ENCODE data around the gene MYD88.
"Not testable (repeated sequence)": the region's sequence is repeated elsewhere in the genome, so short reads cannot be mapped to it uniquely, and the experiment has no call there.

Gene MYD88

DNA sequence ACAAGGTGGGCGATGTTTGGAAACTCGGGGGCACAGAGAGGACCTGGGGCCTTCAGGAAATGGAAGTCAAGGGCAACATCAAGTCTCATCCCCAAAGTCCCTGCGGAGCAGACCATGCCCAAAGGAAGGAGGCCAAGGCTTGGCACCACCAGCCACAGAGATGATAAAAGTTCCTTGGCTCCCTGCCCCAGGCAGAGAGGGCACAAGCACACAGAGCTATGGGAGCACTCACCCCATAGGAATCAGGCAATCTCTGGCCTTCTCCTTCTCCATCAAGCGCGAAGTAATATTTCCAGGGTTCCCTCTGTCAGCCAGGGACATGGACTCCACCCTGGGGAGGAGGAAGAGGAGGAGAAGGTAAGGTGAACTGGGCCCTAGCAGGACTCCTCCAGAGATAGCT lies 9.4 kb upstream of the MYD88 start:
- Mint-ChIP-seq H3K27ac (no peak overlapping the region), H3K27me3 (no peaks in the 10 kb centered on the region), H3K9me3 (no peaks in the 10 kb centered on the region), H3K4me1 (ENCODE audit: low read depth) (peaks cover 14% of the 10 kb centered on the region), H3K4me3 (no peak overlapping the region), H3K36me3 (ENCODE audit: low read depth) (peaks cover 58% of the 10 kb centered on the region)

- Mint-ChIP-seq H3K36me3 (ENCODE audit: low read depth) (peaks cover 54% of the 10 kb centered on the region), H3K27ac (peak overlapping the region; percentile 52)
These were observed 7.8 kb upstream of the MYD88 start for GRCh38 chr3:38130631-38131065.

GRCh38 chr3:38131621-38132369 lies 6.7 kb upstream of the MYD88 start:
- Mint-ChIP-seq H3K27me3 (no peaks in the 10 kb centered on the region), H3K9me3 (no peaks in the 10 kb centered on the region), H3K36me3 (ENCODE audit: low read depth) (peaks cover 54% of the 10 kb centered on the region), H3K4me3 (no peak overlapping the region), H3K4me1 (ENCODE audit: low read depth) (peaks cover 35% of the 10 kb centered on the region), H3K27ac (no peak overlapping the region)

More at GRCh38 chr3:38130631-38131065, 7.8 kb upstream of the MYD88 start:
- Mint-ChIP-seq H3K9me3 (no peaks in the 10 kb centered on the region), H3K4me1 (ENCODE audit: low read depth) (peaks cover 28% of the 10 kb centered on the region), H3K27me3 (no peaks in the 10 kb centered on the region), H3K4me3 (no peak overlapping the region)

- peaks cover 44% of the 10 kb centered on the region for H3K36me3 Mint-ChIP-seq (ENCODE audit: low read depth)
- no peak overlapping the region for H3K4me3 Mint-ChIP-seq
- no peak overlapping the region for H3K27ac Mint-ChIP-seq
- peaks cover 48% of the 10 kb centered on the region for H3K4me1 Mint-ChIP-seq (ENCODE audit: low read depth)
- H3K27me3 Mint-ChIP-seq: no peaks in the 10 kb centered on the region
- H3K9me3 Mint-ChIP-seq: no peaks in the 10 kb centered on the region
These were observed 5.3 kb upstream of the MYD88 start for GRCh38 chr3:38133209-38133556.

GRCh38 chr3:38133557-38134405 lies 4.7 kb upstream of the MYD88 start:
- no peaks in the 10 kb centered on the region for H3K27me3 Mint-ChIP-seq
- H3K27ac Mint-ChIP-seq: no peak overlapping the region
- H3K4me3 Mint-ChIP-seq: no peak overlapping the region
- H3K36me3 Mint-ChIP-seq (ENCODE audit: low read depth): peaks cover 43% of the 10 kb centered on the region
- no peaks in the 10 kb centered on the region for H3K9me3 Mint-ChIP-seq
- peaks cover 52% of the 10 kb centered on the region for H3K4me1 Mint-ChIP-seq (ENCODE audit: low read depth)

DNA sequence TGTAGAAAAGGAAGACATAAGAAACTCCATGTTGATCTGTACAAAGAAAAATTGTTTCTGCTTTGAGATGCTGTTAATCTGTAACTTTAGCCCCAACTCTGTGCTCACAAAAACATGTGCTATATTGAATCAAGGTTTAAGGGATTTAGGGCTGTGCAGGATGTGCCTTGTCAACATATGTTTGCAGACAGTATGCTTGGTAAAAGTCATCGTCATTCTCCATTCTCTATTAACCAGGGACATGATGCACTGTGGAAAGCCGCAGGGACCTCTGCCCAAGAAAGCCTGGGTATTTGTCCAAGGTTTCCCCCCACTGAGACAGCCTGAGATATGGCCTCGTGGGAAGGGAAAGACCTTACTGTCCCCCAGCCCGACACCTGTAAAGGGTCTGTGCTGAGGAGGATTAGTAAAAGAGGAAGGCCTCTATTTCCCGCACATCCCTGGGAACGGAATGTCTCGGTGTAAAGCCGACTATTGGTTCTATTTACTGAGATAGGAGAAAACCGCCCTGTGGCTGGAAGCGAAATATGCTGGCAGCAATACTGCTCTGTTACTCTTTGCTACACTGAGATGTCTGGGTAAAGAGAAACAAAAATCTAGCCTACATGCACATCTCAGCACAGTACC lies 3.8 kb upstream of the MYD88 start:
- H3K4me3 Mint-ChIP-seq: peak overlapping the region; percentile 92
- not testable (repeated sequence) for H3K9me3 Mint-ChIP-seq, H3K27me3 Mint-ChIP-seq
- H3K36me3 Mint-ChIP-seq (ENCODE audit: low read depth): peaks cover 40% of the 10 kb centered on the region
- H3K27ac Mint-ChIP-seq: peak overlapping the region; percentile 88
- H3K4me1 Mint-ChIP-seq (ENCODE audit: low read depth): peaks cover 59% of the 10 kb centered on the region

GRCh38 chr3:38135621-38136277 lies 2.7 kb upstream of the MYD88 start:
- not testable (repeated sequence) for H3K9me3 Mint-ChIP-seq, H3K27me3 Mint-ChIP-seq
- Mint-ChIP-seq H3K27ac (peak overlapping the region; percentile 88), H3K4me3 (peak overlapping the region; percentile 92), H3K4me1 (ENCODE audit: low read depth) (peaks cover 63% of the 10 kb centered on the region), H3K36me3 (ENCODE audit: low read depth) (peaks cover 36% of the 10 kb centered on the region)

DNA sequence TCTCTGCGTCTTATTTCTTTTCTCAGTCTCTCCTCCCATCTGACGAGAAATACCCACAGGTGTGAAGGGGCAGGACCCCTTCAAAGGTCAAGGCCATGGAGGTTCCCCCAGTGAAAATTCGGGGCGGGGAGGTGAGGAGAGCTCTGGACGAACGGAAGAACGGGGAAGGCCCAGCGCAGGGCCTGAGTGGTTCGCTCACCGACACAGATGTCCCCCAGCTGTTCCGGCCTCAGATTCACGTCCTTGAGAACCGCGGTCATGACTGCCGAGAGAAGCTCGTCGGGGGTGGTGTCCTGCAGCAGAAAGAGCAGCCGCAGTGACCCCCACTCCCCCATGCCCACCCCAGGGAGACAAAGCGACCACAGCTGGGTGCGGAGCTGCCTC lies 2.1 kb upstream of the MYD88 start:
- Mint-ChIP-seq H3K4me1 (ENCODE audit: low read depth) (peaks cover 67% of the 10 kb centered on the region), H3K36me3 (ENCODE audit: low read depth) (peaks cover 37% of the 10 kb centered on the region), H3K9me3 (no peaks in the 10 kb centered on the region), H3K27ac (peak overlapping the region; percentile 88), H3K4me3 (peak overlapping the region; percentile 92), H3K27me3 (no peaks in the 10 kb centered on the region)

DNA sequence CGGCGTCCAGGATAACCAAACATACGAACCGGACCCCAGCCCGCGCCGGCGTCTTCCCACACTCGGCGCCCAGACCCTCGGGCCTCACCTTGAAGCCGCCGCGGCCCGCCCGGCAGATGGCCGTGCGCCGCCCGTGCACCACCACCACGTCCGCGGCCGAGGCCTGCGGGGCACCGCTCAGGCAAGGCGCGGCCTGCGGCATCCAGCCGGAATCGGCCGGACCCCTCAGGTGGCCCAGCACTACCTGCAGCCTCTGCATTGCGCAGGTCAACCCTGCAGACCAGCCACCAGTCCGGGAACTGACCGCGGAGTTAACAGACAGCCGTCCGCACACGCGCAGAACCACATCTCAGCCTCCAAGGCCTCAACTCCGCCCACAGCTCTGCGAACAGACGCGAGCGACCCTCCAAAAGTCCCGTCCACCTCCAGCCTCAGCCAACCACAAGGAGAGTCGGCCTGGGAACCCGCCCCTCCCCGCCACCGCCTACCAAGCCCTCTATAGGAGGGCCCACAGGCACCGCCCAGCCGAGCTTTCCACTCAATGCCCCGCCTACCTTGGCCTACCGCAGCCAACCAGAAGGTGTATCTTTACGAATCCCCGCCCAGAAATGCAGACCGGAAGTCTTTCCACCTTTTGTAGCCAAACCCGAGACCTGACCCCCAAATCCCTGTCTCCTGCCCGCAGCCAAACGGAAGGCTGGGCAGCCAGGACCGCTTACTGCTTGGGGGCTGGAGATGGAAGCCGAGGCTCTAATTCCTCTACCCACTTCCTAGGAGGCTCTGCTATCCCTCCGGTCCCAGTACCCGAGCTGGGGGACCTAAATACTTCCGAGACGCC lies 1.5 kb upstream of the MYD88 start, which contains the start of gene ACAA1:
ACAA1 (minus strand) TSS at position 351 of the 838 bp plus-strand sequence; CDS start at position 259, 92 bp downstream.
- Mint-ChIP-seq H3K4me1 (ENCODE audit: low read depth) (peaks cover 72% of the 10 kb centered on the region), H3K36me3 (ENCODE audit: low read depth) (peaks cover 37% of the 10 kb centered on the region), H3K4me3 (peak within 1 kb of the TSS; percentile 92), H3K27me3 (no peaks in the 10 kb centered on the region), H3K9me3 (no peaks in the 10 kb centered on the region), H3K27ac (peak within 1 kb of the TSS; percentile 95)

DNA sequence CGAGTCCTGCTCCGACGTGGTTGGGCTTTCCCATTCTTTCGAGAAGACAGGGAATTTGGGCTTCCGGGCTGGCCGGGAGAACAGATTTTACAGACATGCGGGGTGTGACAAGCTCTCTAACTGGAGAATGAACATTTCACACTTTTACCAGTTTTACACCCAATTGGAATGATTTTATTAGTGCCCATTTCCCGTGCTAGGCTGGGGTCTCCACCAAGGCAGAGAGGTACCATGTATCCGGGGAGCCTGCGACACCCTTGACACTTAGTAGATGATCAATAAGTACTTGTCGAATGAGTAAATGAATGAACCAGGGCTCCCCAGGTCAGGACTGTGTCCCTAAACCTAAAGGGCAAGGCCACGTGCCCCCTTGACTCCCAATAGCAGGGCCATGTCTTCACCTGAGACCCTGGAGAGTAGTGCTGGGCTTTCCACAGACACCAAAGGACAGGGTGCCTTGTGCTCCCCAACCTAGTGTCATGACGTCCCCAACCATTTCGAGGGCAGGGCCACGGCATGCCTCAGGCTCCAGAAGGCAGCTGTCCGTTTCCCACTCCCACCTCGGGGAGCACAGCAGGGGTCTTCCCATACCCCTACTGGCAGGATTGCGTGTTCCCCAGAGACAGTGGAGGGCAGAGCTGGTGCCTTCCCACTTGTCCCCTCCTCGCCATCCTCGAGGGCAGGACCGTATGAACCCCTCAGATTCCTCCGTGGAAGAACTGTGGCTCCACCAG lies 679 bp upstream of the MYD88 start:
- Mint-ChIP-seq H3K4me3 (peak overlapping the region; percentile 92), H3K27ac (peak overlapping the region; percentile 95), H3K9me3 (no peaks in the 10 kb centered on the region), H3K27me3 (no peaks in the 10 kb centered on the region), H3K36me3 (ENCODE audit: low read depth) (peaks cover 37% of the 10 kb centered on the region), H3K4me1 (ENCODE audit: low read depth) (peaks cover 74% of the 10 kb centered on the region)

GRCh38 chr3:38139191-38139590 lies 730 bp downstream of the MYD88 start:
- peaks cover 69% of the 10 kb centered on the region for H3K4me1 Mint-ChIP-seq (ENCODE audit: low read depth)
- H3K36me3 Mint-ChIP-seq (ENCODE audit: low read depth): peaks cover 32% of the 10 kb centered on the region
- peak overlapping the region; percentile 95 for H3K27ac Mint-ChIP-seq
- peak overlapping the region; percentile 92 for H3K4me3 Mint-ChIP-seq
- H3K27me3 Mint-ChIP-seq: no peaks in the 10 kb centered on the region
- H3K9me3 Mint-ChIP-seq: no peaks in the 10 kb centered on the region

DNA sequence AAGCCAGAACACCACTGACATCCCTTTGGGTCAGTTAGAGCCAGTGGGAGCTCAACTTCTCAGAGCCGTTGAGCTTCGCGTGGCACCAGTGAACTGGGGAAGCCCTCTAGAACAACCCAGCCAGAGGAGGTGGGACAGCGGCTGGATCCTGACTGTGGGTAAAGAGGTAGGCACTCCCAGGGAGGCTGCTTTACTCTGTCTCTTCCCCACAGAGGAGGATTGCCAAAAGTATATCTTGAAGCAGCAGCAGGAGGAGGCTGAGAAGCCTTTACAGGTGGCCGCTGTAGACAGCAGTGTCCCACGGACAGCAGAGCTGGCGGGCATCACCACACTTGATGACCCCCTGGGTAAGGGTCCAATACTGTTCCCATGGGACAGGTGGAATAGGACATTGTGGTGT lies 1.2 kb downstream of the MYD88 start:
- Mint-ChIP-seq H3K9me3 (no peaks in the 10 kb centered on the region), H3K36me3 (ENCODE audit: low read depth) (peaks cover 29% of the 10 kb centered on the region), H3K27ac (peak overlapping the region; percentile 36), H3K4me1 (ENCODE audit: low read depth) (peaks cover 65% of the 10 kb centered on the region), H3K4me3 (peak overlapping the region; percentile 92), H3K27me3 (no peaks in the 10 kb centered on the region)

- H3K27ac Mint-ChIP-seq: peak overlapping the region; percentile 36
- peak overlapping the region; percentile 92 for H3K4me3 Mint-ChIP-seq
- H3K9me3 Mint-ChIP-seq: no peaks in the 10 kb centered on the region
- H3K27me3 Mint-ChIP-seq: no peaks in the 10 kb centered on the region
- H3K4me1 Mint-ChIP-seq (ENCODE audit: low read depth): peaks cover 57% of the 10 kb centered on the region
- peaks cover 22% of the 10 kb centered on the region for H3K36me3 Mint-ChIP-seq (ENCODE audit: low read depth)
These were observed 2.1 kb downstream of the MYD88 start for GRCh38 chr3:38140326-38141172.
